Stimulated activated naive B cell treated with anti-CD40 and anti-IgM and Interleukin-4, amounts not matched to agents 10 μg/mL and 1 μg/mL and 100 μg/mL, for 72 hours (primary cell): ENCODE data around the gene PLAGL2.

Experiments
- ATAC-seq, 2 donors: fragments of 150-1000 bp; cut with Tn5 transposase; replicated peaks; 2 replicates each; pipeline ENCODE4 v1.10.0; 2021; ENCODE audit warnings: moderate library complexity in 1 of 2
- DNase-seq: peaks from one replicate; pipeline ENCODE4 v3.0.0; 2021
- H3K27ac Mint-ChIP-seq: one replicate; pipeline ENCODE4 v1.8.0; 2022; ENCODE audit warnings: mild to moderate bottlenecking, mixed read lengths
- H3K27me3 Mint-ChIP-seq, 2 donors: one replicate each; pipeline ENCODE4 v1.8.0; 2022; ENCODE audit warnings: mixed read lengths in 2 of 2
- H3K36me3 Mint-ChIP-seq, 2 donors: one replicate each; pipeline ENCODE4 v1.8.0; 2022; ENCODE audit warnings: mixed read lengths in 2 of 2, mild to moderate bottlenecking in 1 of 2
- H3K4me1 Mint-ChIP-seq, 2 donors: one replicate each; pipeline ENCODE4 v1.8.0; 2022; ENCODE audit warnings: mixed read lengths in 2 of 2, mild to moderate bottlenecking in 1 of 2
- H3K4me3 Mint-ChIP-seq, 2 donors: one replicate each; pipeline ENCODE4 v1.8.0; 2022; ENCODE audit warnings: mild to moderate bottlenecking in 2 of 2, mixed read lengths in 2 of 2, moderate library complexity in 1 of 2
- H3K9me3 Mint-ChIP-seq, 2 donors: one replicate each; pipeline ENCODE4 v1.8.0; 2022; ENCODE audit warnings: mixed read lengths in 2 of 2, mild to moderate bottlenecking in 1 of 2

Gene PLAGL2

GRCh38 chr20:32218156-32218900 lies 10.8 kb upstream of the PLAGL2 start:
- no peaks in the 10 kb centered on the region for H3K9me3 Mint-ChIP-seq
- H3K27ac Mint-ChIP-seq, result no peak overlapping the region
- no peaks in the 10 kb centered on the region for H3K4me1 Mint-ChIP-seq
- no peak for ATAC-seq
- H3K4me3 Mint-ChIP-seq, result no peak overlapping the region
- H3K27me3 Mint-ChIP-seq, result no peaks in the 10 kb centered on the region
- H3K36me3 Mint-ChIP-seq, result peaks cover 49 to 65% of the 10 kb centered on the region in 2 donors
- no peak for DNase-seq

GRCh38 chr20:32216179-32217142 lies 8.9 kb upstream of the PLAGL2 start:
- Mint-ChIP-seq H3K36me3 (peaks cover 49 to 72% of the 10 kb centered on the region in 2 donors), H3K27me3 (no peaks in the 10 kb centered on the region), H3K4me3 (no peak overlapping the region), H3K27ac (no peak overlapping the region), H3K9me3 (no peaks in the 10 kb centered on the region), H3K4me1 (peaks cover 4 to 9% of the 10 kb centered on the region in 2 donors)
- DNase-seq (no peak), ATAC-seq (no peak)

- H3K36me3 Mint-ChIP-seq, result peaks cover 47 to 73% of the 10 kb centered on the region in 2 donors
- H3K27ac Mint-ChIP-seq, result no peak overlapping the region
These were observed 8.2 kb upstream of the PLAGL2 start for GRCh38 chr20:32215729-32216128.

GRCh38 chr20:32215147-32215546 lies 7.6 kb upstream of the PLAGL2 start:
- Mint-ChIP-seq H3K27ac (no peak overlapping the region), H3K36me3 (peaks cover 49 to 75% of the 10 kb centered on the region in 2 donors), H3K4me3 (no peak overlapping the region), H3K27me3 (no peaks in the 10 kb centered on the region), H3K4me1 (peaks cover 6 to 22% of the 10 kb centered on the region in 2 donors), H3K9me3 (no peaks in the 10 kb centered on the region)
- ATAC-seq (no peak), DNase-seq (no peak)

More at GRCh38 chr20:32215729-32216128, 8.2 kb upstream of the PLAGL2 start:
- Mint-ChIP-seq H3K27me3 (no peaks in the 10 kb centered on the region), H3K4me1 (peaks cover 5 to 17% of the 10 kb centered on the region in 2 donors), H3K4me3 (no peak overlapping the region), H3K9me3 (no peaks in the 10 kb centered on the region)
- ATAC-seq (no peak), DNase-seq (no peak)

GRCh38 chr20:32213870-32214269 lies 6.3 kb upstream of the PLAGL2 start:
- peaks cover 40 to 76% of the 10 kb centered on the region in 2 donors for H3K36me3 Mint-ChIP-seq
- no peaks in the 10 kb centered on the region for H3K9me3 Mint-ChIP-seq
- no peak overlapping the region for H3K27ac Mint-ChIP-seq

GRCh38 chr20:32209850-32210605 lies 2.5 kb upstream of the PLAGL2 start:
- H3K36me3 Mint-ChIP-seq, result peaks cover 25 to 59% of the 10 kb centered on the region in 2 donors
- ATAC-seq, result no peak
- peak overlapping the region; percentile 39 for H3K27ac Mint-ChIP-seq
- no peaks in the 10 kb centered on the region for H3K9me3 Mint-ChIP-seq
- peaks cover 38 to 65% of the 10 kb centered on the region in 2 donors for H3K4me1 Mint-ChIP-seq
- no peak for DNase-seq
- no peaks in the 10 kb centered on the region for H3K27me3 Mint-ChIP-seq
- H3K4me3 Mint-ChIP-seq, result peak overlapping the region in 1 of 2 donors; percentile 47

More at GRCh38 chr20:32213870-32214269, 6.3 kb upstream of the PLAGL2 start:
- DNase-seq (no peak), ATAC-seq (no peak)
- Mint-ChIP-seq H3K4me3 (no peak overlapping the region), H3K4me1 (peaks cover 17 to 35% of the 10 kb centered on the region in 2 donors), H3K27me3 (no peaks in the 10 kb centered on the region)

DNA sequence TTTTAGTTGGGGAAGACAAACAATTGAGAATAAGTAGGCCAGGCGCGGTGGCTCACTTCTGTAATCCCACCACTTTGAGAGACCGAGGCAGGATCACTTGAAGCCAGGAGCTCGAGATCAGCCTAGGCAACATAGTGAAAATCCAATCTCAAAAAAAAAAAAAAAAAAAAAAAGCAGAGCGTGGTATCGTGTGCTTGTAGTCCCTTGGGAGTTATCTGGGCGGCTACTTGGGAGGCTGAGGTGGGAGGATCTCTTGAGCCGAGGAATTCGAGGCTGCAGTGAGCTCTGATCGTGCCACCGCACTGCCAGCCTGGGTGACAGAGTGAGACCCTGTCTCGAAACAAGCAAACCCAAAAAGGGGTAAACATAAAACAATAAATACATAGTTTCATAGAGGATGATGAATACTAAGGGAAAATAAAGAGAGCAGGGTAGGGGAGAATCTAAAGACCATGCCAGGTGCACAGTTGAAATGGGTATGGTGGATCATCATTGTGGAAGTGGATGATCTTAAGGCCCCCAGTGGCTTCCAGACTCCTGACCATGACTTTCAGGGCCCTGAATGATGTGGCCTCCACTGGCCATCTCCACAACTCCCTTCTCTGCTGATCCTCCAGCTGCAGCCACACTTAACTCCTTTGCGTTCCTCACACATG lies 1.1 kb upstream of the PLAGL2 start:
- Mint-ChIP-seq H3K4me1 (peaks cover 49 to 79% of the 10 kb centered on the region in 2 donors), H3K27ac (peak overlapping the region; percentile 96), H3K9me3 (no peaks in the 10 kb centered on the region), H3K36me3 (peaks cover 22 to 56% of the 10 kb centered on the region in 2 donors), H3K4me3 (peak overlapping the region; percentile 89 to 97), H3K27me3 (no peaks in the 10 kb centered on the region)
- ATAC-seq, result no peak
- no peak for DNase-seq

- Mint-ChIP-seq H3K36me3 (peaks cover 24 to 56% of the 10 kb centered on the region in 2 donors), H3K9me3 (no peaks in the 10 kb centered on the region), H3K4me1 (peaks cover 61 to 87% of the 10 kb centered on the region in 2 donors), H3K27ac (peak overlapping the region; percentile 96), H3K4me3 (peak overlapping the region; percentile 96 to 97), H3K27me3 (no peaks in the 10 kb centered on the region)
- DNase-seq, result no peak
- peak; percentile 8 to 10 for ATAC-seq
These were observed 550 bp downstream of the PLAGL2 start for GRCh38 chr20:32206760-32207625.

- Mint-ChIP-seq H3K9me3 (no peaks in the 10 kb centered on the region), H3K4me3 (peak overlapping the region; percentile 96 to 97), H3K4me1 (peaks cover 58 to 78% of the 10 kb centered on the region in 2 donors), H3K27ac (peak overlapping the region; percentile 96), H3K27me3 (no peaks in the 10 kb centered on the region), H3K36me3 (peaks cover 19 to 53% of the 10 kb centered on the region in 2 donors)
- ATAC-seq (no peak), DNase-seq (no peak)
These were observed 1.4 kb downstream of the PLAGL2 start for GRCh38 chr20:32205843-32206759.

DNA sequence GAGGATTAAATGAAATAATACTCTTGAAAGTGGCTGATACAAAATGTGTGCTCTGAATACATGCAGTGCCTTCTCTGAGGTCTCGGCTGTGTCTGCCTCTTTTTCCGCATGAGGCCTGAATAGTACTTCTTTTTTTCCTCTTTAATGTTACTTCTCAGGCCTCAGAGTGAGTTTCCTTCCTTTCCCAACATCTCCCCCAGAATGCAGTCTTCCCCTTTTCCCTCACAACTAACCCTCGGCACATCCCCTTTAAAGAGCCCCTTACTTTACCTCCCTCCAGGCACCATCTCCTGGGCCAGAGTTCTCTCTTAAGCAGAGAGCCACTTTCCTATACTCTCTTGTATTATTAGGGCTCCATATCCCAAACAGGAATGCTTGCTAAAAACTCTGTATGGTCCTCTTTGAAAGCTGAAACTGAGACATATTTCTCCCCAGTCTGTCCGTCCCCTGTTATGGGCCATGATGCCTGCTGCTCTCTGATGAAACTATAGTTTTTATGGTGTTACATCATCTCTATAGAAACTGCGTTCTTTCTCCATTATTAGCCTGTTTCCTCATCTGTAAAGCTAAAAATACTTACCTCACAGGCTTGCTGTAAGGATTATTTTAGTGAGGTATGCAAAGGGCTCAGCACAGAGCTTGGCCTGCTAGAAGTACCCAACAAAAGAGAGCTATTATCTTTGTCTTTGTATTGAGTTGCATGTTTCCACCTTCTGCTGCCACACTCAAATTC lies 2.3 kb downstream of the PLAGL2 start:
- H3K9me3 Mint-ChIP-seq, result no peaks in the 10 kb centered on the region
- H3K27me3 Mint-ChIP-seq, result no peaks in the 10 kb centered on the region
- ATAC-seq, result no peak
- DNase-seq, result no peak
- peaks cover 12 to 48% of the 10 kb centered on the region in 2 donors for H3K36me3 Mint-ChIP-seq
- peaks cover 58 to 72% of the 10 kb centered on the region in 2 donors for H3K4me1 Mint-ChIP-seq
- H3K4me3 Mint-ChIP-seq, result peak overlapping the region; percentile 67 to 97
- peak overlapping the region; percentile 81 for H3K27ac Mint-ChIP-seq

DNA sequence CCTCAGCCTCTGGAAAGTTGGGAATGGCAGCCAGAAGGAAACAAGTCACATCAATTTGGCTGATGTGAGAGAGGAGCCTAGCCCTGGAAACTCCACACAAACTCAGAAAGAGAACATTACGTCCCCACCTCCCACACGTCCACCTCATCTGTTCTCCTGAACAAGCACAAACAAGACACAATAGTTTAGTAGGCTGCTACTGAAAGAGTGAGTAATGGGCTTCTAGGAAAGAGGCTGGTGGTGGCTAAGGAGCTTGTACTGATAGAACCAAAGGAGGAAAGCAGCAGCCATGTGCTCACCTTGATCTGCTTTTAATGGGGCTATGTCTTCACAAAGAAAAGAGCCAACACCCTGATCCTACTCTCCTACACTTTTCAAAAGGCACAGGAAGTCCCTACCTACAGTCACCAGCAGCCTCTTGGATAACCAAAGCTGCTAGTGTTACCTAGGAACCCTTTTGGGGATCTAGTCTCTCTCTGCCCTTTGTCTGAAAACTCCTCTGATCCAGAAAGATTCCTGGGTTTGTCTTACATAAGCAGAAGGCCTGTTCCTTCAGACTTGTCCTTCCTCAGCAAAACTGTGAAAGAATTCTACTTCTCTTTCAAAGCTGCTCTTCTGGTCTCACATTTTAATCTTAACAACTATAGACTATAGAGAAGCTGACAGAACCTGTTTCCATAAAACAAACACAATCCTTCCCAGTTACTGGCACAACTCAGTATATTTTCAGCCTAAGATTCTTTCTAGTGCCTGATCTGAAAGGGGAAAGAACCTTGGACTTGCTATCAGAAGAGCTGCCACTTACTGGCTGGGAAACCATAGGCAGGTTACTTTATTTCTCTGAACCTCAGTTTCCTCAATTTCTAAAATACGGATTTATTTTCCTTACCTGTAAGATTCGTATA lies 3.1 kb downstream of the PLAGL2 start:
- Mint-ChIP-seq H3K4me3 (peak overlapping the region; percentile 46 to 52), H3K27me3 (no peaks in the 10 kb centered on the region), H3K4me1 (peaks cover 52 to 69% of the 10 kb centered on the region in 2 donors), H3K9me3 (no peaks in the 10 kb centered on the region), H3K36me3 (peaks cover 13 to 45% of the 10 kb centered on the region in 2 donors), H3K27ac (peak overlapping the region; percentile 90)
- peak; percentile 12 to 13 for ATAC-seq
- DNase-seq, result no peak
